HEK293 (cell line): ENCODE data around the gene BAIAP2L2.

ENCODE experiments used
- CTCF ChIA-PET: fragments of 350-600 bp; formaldehyde crosslinking; extraction: SDS; loops from one replicate; lab custom pipeline; 2021; ENCODE audit warnings: antibody characterized with exemption; lab: Yijun Ruan, JAX
- POLR2A ChIA-PET: fragments of 300-600 bp; formaldehyde crosslinking; extraction: SDS; loops from one replicate; lab custom pipeline; 2020; ENCODE audit warnings: antibody characterized with exemption, inconsistent platforms; lab: Yijun Ruan, JAX
- H3K27ac ChIP-seq: fragments of 200-500 bp; sonication (Bioruptor generic); 2 replicates; pipeline ENCODE4 v1.5.1; 2014; ENCODE audit warnings: low read depth, low read length, control low read depth, inconsistent platforms; ENCODE audit errors: extremely low read depth
- H3K36me3 ChIP-seq, 2 experiments: fragments of 200-500 bp in 1 of 2; sonication (Bioruptor generic) in 1 of 2; 1 replicate in 1 of 2; 2 replicates in 1 of 2; pipeline ENCODE4 v1.5.1; 2014 to 2017; ENCODE audit warnings: inconsistent platforms in 2 of 2, low read length in 2 of 2; ENCODE audit not compliant: control insufficient read depth in 2 of 2, insufficient read depth in 1 of 2
- H3K4me1 ChIP-seq: fragments of 200-500 bp; sonication (Bioruptor generic); 2 replicates; pipeline ENCODE4 v1.5.1; 2014; ENCODE audit warnings: mild to moderate bottlenecking, low read length, inconsistent platforms; ENCODE audit not compliant: control insufficient read depth, insufficient read depth
- H3K4me3 ChIP-seq: 2 replicates; pipeline ENCODE4 v1.5.1; 2011; ENCODE audit warnings: low read depth, mild to moderate bottlenecking, control low read depth, low read length, moderate library complexity
- H3K9me3 ChIP-seq: fragments of 200-500 bp; sonication (Bioruptor generic); 2 replicates; pipeline ENCODE4 v1.5.1; 2014; ENCODE audit warnings: low read depth, low read length, inconsistent platforms; ENCODE audit not compliant: control insufficient read depth, insufficient read depth
- BCL11A ChIP-seq: fragments of 450-650 bp; formaldehyde crosslinking; IDR thresholded peaks from 2 replicates; pipeline ENCODE4 v1.5.1; 2016; ENCODE audit warnings: low read depth, missing biosample characterization, missing genetic modification characterization
- EGR2 ChIP-seq: fragments of 450-650 bp; formaldehyde crosslinking; IDR thresholded peaks from 2 replicates; pipeline ENCODE4 v1.5.1; 2016; ENCODE audit warnings: low read depth, missing biosample characterization, missing genetic modification characterization
- GLIS1 ChIP-seq: fragments of 450-650 bp; formaldehyde crosslinking; IDR thresholded peaks from 2 replicates; pipeline ENCODE4 v1.5.1; 2016; ENCODE audit warnings: missing biosample characterization, missing genetic modification characterization
- KLF16 ChIP-seq: fragments of 450-650 bp; formaldehyde crosslinking; IDR thresholded peaks from 2 replicates; pipeline ENCODE4 v1.5.1; 2017; ENCODE audit warnings: missing biosample characterization, missing genetic modification characterization
- KLF9 ChIP-seq: fragments of 450-650 bp; formaldehyde crosslinking; IDR thresholded peaks from 2 replicates; pipeline ENCODE4 v1.5.1; 2016; ENCODE audit warnings: missing biosample characterization, missing genetic modification characterization, low read depth
- MEIS1 ChIP-seq: sonication (generic); formaldehyde crosslinking; IDR thresholded peaks from 2 replicates; pipeline ENCODE4 v1.8.1; 2022; ENCODE audit warnings: missing genetic modification reagents, mild to moderate bottlenecking, borderline replicate concordance
- RBAK ChIP-seq: fragments of 450-650 bp; formaldehyde crosslinking; IDR thresholded peaks from 2 replicates; pipeline ENCODE4 v1.5.1; 2016; ENCODE audit warnings: missing biosample characterization, missing genetic modification characterization
- SALL2 ChIP-seq: fragments of 450-650 bp; formaldehyde crosslinking; IDR thresholded peaks from 2 replicates; pipeline ENCODE4 v1.5.0; 2017; ENCODE audit warnings: missing biosample characterization, mild to moderate bottlenecking, missing genetic modification characterization, borderline replicate concordance
- SP7 ChIP-seq: fragments of 450-650 bp; formaldehyde crosslinking; IDR thresholded peaks from 2 replicates; pipeline ENCODE4 v1.5.1; 2016; ENCODE audit warnings: missing biosample characterization, missing genetic modification characterization
- TCF7L2 ChIP-seq: IDR thresholded peaks from 2 replicates; pipeline ENCODE4 v1.6.1; 2011; ENCODE audit warnings: low read depth, mild to moderate bottlenecking, inconsistent platforms, low read length, moderate library complexity, borderline replicate concordance
- ZBTB1 ChIP-seq: fragments of 450-650 bp; formaldehyde crosslinking; IDR thresholded peaks from 2 replicates; pipeline ENCODE4 v1.5.1; 2016; ENCODE audit warnings: missing biosample characterization, missing genetic modification characterization
- ZNF140 ChIP-seq: fragments of 450-650 bp; formaldehyde crosslinking; IDR thresholded peaks from 2 replicates; pipeline ENCODE4 v1.5.1; 2016; ENCODE audit warnings: missing biosample characterization, missing genetic modification characterization
- ZNF169 ChIP-seq: fragments of 450-650 bp; formaldehyde crosslinking; IDR thresholded peaks from 2 replicates; pipeline ENCODE4 v1.5.1; 2016; ENCODE audit warnings: missing biosample characterization, missing genetic modification characterization
- ZNF184 ChIP-seq: fragments of 450-650 bp; IDR thresholded peaks from 2 replicates; pipeline ENCODE4 v1.5.1; 2018; ENCODE audit warnings: missing biosample characterization, mild to moderate bottlenecking, missing genetic modification characterization
- ZNF266 ChIP-seq: fragments of 450-650 bp; formaldehyde crosslinking; IDR thresholded peaks from 2 replicates; pipeline ENCODE4 v1.5.1; 2016; ENCODE audit warnings: missing biosample characterization, missing genetic modification characterization, low read depth
- ZNF311 ChIP-seq: fragments of 450-650 bp; formaldehyde crosslinking; IDR thresholded peaks from 2 replicates; pipeline ENCODE4 v1.5.1; 2017; ENCODE audit warnings: missing biosample characterization, missing genetic modification characterization, borderline replicate concordance
- ZNF366 ChIP-seq: fragments of 450-650 bp; formaldehyde crosslinking; conservative IDR thresholded peaks from 2 replicates; pipeline ENCODE4 v1.5.1; 2016; ENCODE audit warnings: missing biosample characterization, missing genetic modification characterization
- ZNF404 ChIP-seq: fragments of 450-650 bp; formaldehyde crosslinking; IDR thresholded peaks from 2 replicates; pipeline ENCODE4 v1.5.1; 2017; ENCODE audit warnings: missing biosample characterization, missing genetic modification characterization
- ZNF510 ChIP-seq: fragments of 450-650 bp; formaldehyde crosslinking; IDR thresholded peaks from 2 replicates; pipeline ENCODE4 v1.5.1; 2018; ENCODE audit warnings: mild to moderate bottlenecking, missing genetic modification characterization, missing biosample characterization; ENCODE audit not compliant: insufficient replicate concordance
- ZNF514 ChIP-seq: fragments of 450-650 bp; formaldehyde crosslinking; IDR thresholded peaks from 2 replicates; pipeline ENCODE4 v1.5.1; 2016; ENCODE audit warnings: missing biosample characterization, missing genetic modification characterization
- ZNF521 ChIP-seq: fragments of 450-650 bp; formaldehyde crosslinking; IDR thresholded peaks from 2 replicates; pipeline ENCODE4 v1.5.1; 2017; ENCODE audit warnings: missing biosample characterization, mild to moderate bottlenecking, missing genetic modification characterization
- ZNF830 ChIP-seq: fragments of 450-650 bp; IDR thresholded peaks from 2 replicates; pipeline ENCODE4 v1.5.0; 2018; ENCODE audit warnings: missing biosample characterization, missing genetic modification characterization, low read depth, mild to moderate bottlenecking, moderate library complexity
- ZSCAN30 ChIP-seq: fragments of 450-650 bp; IDR thresholded peaks from 2 replicates; pipeline ENCODE4 v1.5.1; 2018; ENCODE audit warnings: missing biosample characterization, mild to moderate bottlenecking, missing genetic modification characterization, moderate library complexity
- TF ChIP-seq, protein P1 (sequence below): fragments of 450-650 bp; formaldehyde crosslinking; IDR thresholded peaks from 2 replicates; pipeline ENCODE4 v1.5.1; 2016; ENCODE audit warnings: missing biosample characterization, missing genetic modification characterization
- TF ChIP-seq, protein P2 (sequence below): fragments of 450-650 bp; formaldehyde crosslinking; IDR thresholded peaks from 2 replicates; pipeline ENCODE4 v1.5.1; 2016; ENCODE audit warnings: missing biosample characterization, missing genetic modification characterization

The BAIAP2L2 gene

DNA sequence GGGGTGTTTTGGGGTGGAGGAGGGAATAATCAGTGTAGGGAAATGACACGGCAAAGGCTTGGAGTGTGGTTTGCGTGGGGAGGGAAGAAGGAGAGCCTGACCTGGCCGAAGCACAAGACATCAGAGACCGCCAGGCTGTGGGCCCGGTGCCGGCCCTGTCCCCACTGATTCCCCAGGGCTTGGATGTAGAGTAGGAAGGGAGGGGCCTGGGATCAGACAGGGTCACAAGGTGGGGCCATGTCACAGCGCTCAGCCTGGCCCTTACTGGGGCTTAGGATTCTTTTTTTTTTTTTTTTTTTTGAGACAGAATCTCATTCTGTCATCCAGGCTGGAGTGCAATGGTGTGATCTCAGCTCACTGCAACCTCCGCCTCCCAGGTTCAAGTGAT lies 43.5 kb downstream of the BAIAP2L2 start:
- POLR2A ChIA-PET: interaction anchor here (0.7 kb wide), 1 partner anchor 1540 kb away, joined by 3 read pairs; no protein-coding TSS in a partner anchor
- CTCF ChIA-PET: interaction anchor here (0.6 to 1.7 kb wide), 3 partner anchors 32 to 698 kb away, joined by 4 to 5 read pairs (median 5); no protein-coding TSS in a partner anchor

DNA sequence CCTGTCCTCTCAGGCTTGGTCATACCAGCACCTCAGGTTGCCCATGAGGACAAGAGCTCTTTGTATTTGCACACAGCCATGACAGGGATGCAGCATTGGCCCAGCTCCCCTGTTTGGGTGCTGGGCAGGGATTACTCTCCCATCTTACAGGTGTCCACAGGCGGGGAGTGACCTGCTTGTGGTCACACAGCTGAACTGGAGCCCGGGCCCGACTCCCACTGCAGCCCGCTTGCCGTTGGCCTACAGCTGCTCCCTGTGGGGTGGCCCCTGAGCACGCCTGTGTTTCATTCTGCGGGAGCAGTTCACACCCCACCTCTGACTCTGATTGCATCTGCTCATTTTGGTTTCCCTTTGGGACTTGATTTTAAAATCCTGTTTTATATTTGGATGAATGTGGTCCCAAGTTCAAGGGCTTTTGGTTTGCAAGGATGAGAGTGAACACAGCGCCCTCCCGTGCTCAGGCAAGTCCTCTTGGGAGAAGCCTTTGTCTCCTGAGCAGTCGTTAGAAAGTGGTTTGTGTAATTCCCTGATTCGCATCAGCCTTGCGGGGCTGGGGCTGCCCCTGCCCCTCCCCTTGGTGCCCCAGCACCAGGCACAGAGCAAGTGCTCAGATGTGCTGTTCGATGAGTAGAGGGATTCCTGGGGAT lies 44.0 kb downstream of the BAIAP2L2 start:
- H3K4me3 ChIP-seq: no peak overlapping the region
- H3K36me3 ChIP-seq: peaks cover 34 to 85% of the 10 kb centered on the region in 2 experiments
- CTCF ChIA-PET: interaction anchor here (1.1 to 1.5 kb wide), 3 partner anchors 14 to 48 kb away, joined by 3 to 6 read pairs (median 5); no protein-coding TSS in a partner anchor
- TF ChIP-seq RBAK (tag by site-specific recombination): no peak
- no peak for TF ChIP-seq ZNF184 (tag by site-specific recombination)
- no peak for TF ChIP-seq EGR2 (tag by site-specific recombination)
- no peak for TF ChIP-seq TCF7L2
- no peak for TF ChIP-seq SALL2 (tag by site-specific recombination)
- TF ChIP-seq ZNF266 (tag by site-specific recombination): no peak
- TF ChIP-seq ZNF169 (tag by site-specific recombination): no peak
- no peak for TF ChIP-seq GLIS1 (tag by site-specific recombination)
- TF ChIP-seq ZBTB1 (tag by site-specific recombination): no peak
- TF ChIP-seq, all 188 proteins: peak for 0
- POLR2A ChIA-PET: no interaction called here
- Histone ChIP-seq H3K27ac (no peak overlapping the region), H3K4me1 (no peaks in the 10 kb centered on the region), H3K9me3 (no peaks in the 10 kb centered on the region)

More for the DNA sequence above, 43.5 kb downstream of the BAIAP2L2 start:
- Histone ChIP-seq H3K9me3 (no peaks in the 10 kb centered on the region), H3K4me3 (no peak overlapping the region), H3K27ac (no peak overlapping the region), H3K36me3 (peaks cover 29 to 87% of the 10 kb centered on the region in 2 experiments), H3K4me1 (no peaks in the 10 kb centered on the region)
- TF ChIP-seq ZNF514: no peak
- no peak for TF ChIP-seq ZSCAN30 (tag by site-specific recombination)
- TF ChIP-seq SP7: no peak
- TF ChIP-seq ZNF510 (tag by site-specific recombination): no peak
- TF ChIP-seq, protein P1, sequence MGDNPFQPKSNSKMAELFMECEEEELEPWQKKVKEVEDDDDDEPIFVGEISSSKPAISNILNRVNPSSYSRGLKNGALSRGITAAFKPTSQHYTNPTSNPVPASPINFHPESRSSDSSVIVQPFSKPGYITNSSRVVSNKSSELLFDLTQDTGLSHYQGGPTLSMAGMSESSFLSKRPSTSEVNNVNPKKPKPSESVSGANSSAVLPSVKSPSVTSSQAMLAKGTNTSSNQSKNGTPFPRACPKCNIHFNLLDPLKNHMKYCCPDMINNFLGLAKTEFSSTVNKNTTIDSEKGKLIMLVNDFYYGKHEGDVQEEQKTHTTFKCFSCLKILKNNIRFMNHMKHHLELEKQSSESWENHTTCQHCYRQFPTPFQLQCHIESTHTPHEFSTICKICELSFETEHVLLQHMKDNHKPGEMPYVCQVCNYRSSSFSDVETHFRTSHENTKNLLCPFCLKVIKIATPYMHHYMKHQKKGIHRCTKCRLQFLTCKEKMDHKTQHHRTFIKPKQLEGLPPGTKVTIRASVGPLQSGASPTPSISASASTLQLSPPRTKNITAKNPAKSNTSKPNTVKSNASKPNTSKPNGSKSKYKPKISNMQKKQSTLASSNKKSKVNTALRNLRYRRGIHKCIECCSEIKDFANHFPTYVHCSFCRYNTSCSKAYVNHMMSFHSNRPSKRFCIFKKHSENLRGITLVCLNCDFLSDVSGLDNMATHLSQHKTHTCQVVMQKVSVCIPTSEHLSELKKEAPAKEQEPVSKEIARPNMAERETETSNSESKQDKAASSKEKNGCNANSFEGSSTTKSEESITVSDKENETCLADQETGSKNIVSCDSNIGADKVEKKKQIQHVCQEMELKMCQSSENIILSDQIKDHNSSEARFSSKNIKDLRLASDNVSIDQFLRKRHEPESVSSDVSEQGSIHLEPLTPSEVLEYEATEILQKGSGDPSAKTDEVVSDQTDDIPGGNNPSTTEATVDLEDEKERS (tag by site-specific recombination): no peak
- no peak for TF ChIP-seq KLF16 (tag by site-specific recombination)
- TF ChIP-seq ZNF140 (tag by site-specific recombination): no peak
- TF ChIP-seq ZNF366 (tag by site-specific recombination): no peak
- no peak for TF ChIP-seq ZNF311 (tag by site-specific recombination)
- TF ChIP-seq BCL11A (tag by site-specific recombination): no peak
- TF ChIP-seq ZNF404: no peak
- TF ChIP-seq ZNF830 (tag by site-specific recombination): no peak
- no peak for TF ChIP-seq KLF9
- TF ChIP-seq MEIS1 (CRISPR knock-in tag): no peak
- TF ChIP-seq ZNF184 (tag by site-specific recombination): no peak
- TF ChIP-seq, protein P2, sequence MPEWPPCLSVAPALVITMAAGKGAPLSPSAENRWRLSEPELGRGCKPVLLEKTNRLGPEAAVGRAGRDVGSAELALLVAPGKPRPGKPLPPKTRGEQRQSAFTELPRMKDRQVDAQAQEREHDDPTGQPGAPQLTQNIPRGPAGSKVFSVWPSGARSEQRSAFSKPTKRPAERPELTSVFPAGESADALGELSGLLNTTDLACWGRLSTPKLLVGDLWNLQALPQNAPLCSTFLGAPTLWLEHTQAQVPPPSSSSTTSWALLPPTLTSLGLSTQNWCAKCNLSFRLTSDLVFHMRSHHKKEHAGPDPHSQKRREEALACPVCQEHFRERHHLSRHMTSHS (tag by site-specific recombination): no peak
- no peak for TF ChIP-seq ZNF521 (tag by site-specific recombination)
- TF ChIP-seq ZNF266 (tag by site-specific recombination): no peak
